UCSD-AML1 (cell line): ENCODE data around the gene EPG5.
"Not testable (repeated sequence)": the region's sequence is repeated elsewhere in the genome, so short reads cannot be mapped to it uniquely, and the experiment has no call there.

Experiments
- DNase-seq: peaks from one replicate; lab custom pipeline; 2025; ENCODE audit not compliant: unreplicated experiment; lab: John Stamatoyannopoulos, UW

The EPG5 gene

GRCh38 chr18:45818765-45819164 lies 148.4 kb downstream of the EPG5 start:
- DNase-seq, result not testable (repeated sequence)

GRCh38 chr18:45817543-45817942 lies 149.6 kb downstream of the EPG5 start:
- DNase-seq, result no peak

- not testable (repeated sequence) for DNase-seq
Measured at GRCh38 chr18:45814733-45815132, 152.4 kb downstream of the EPG5 start.

- peak; percentile 51 for DNase-seq
Measured at GRCh38 chr18:45807144-45807543, 160.0 kb downstream of the EPG5 start.

- peak; percentile 53 for DNase-seq
Measured at GRCh38 chr18:45806226-45806625, 160.9 kb downstream of the EPG5 start.

GRCh38 chr18:45805551-45805950 lies 161.6 kb downstream of the EPG5 start:
- no peak for DNase-seq

- DNase-seq, result no peak
Measured at GRCh38 chr18:45802814-45803492, 164.2 kb downstream of the EPG5 start.

GRCh38 chr18:45801416-45802004 lies 165.6 kb downstream of the EPG5 start:
- peak; percentile 51 for DNase-seq
